ENCODE measurements around the gene WNT5A.

The WNT5A gene

DNA sequence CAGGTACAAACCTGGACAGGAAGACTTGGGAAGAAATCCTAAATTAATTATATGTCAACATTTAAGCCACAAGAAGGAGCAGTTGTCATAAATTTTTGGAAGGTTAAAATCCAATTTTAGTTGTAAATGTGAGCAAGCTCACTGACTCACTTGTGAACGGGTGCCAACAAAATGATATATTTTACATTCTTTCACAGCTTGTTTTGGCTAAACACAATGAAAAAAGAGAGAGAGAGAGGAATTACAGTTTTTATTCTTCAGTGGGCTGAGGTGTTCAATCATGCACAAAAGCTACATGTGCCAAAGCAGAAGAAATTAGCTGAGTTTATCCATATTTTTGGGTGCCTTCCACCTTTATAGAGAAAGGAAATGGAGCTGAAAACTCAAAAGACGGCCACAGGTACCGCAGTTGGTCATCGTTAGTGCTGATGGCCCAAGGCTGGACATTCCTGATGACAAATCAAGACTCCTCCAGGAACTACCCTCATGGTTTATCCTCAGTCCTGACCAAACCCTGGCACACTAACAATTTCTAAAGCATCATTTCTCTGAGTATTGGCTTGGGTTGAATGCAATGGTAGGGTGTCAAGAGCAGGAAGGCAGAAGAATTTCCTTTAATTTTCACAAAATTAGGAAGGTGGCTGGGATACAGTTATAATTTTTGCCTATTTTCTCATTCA, 37.6 kb upstream of the WNT5A start:
- Histone ChIP-seq H3K79me2 (ENCODE audit: insufficient read depth, low read length) (no peaks in the 10 kb centered on the region), H3K4me1 (ENCODE audit: insufficient read depth, low read length, severe bottlenecking) (peaks cover 13% of the 10 kb centered on the region), H3K4me3 (ENCODE audit: low read depth, low read length, poor library complexity, severe bottlenecking) (no peak overlapping the region), H3F3A (ENCODE audit: insufficient read depth, low read length) (no peaks in the 10 kb centered on the region), H3K27ac (ENCODE audit: low read depth, low read length, poor library complexity, severe bottlenecking) (no peak overlapping the region), H3K4me2 (ENCODE audit: low read length) (no peak overlapping the region), H2AFZ (ENCODE audit: low read length) (no peak overlapping the region), H3K9me3 (ENCODE audit: low read length) (no peaks in the 10 kb centered on the region), H3K36me3 (ENCODE audit: insufficient read depth, low read length) (no peaks in the 10 kb centered on the region), H4K20me1 (ENCODE audit: insufficient read depth, low read length) (no peaks in the 10 kb centered on the region), H3K27me3 (ENCODE audit: insufficient read depth, low read length) (no peaks in the 10 kb centered on the region), H3K9me2 (ENCODE audit: low read depth, low read length) (no peaks in the 10 kb centered on the region), H3K9ac (ENCODE audit: low read length) (no peak overlapping the region)
- TF ChIP-seq, protein P1, sequence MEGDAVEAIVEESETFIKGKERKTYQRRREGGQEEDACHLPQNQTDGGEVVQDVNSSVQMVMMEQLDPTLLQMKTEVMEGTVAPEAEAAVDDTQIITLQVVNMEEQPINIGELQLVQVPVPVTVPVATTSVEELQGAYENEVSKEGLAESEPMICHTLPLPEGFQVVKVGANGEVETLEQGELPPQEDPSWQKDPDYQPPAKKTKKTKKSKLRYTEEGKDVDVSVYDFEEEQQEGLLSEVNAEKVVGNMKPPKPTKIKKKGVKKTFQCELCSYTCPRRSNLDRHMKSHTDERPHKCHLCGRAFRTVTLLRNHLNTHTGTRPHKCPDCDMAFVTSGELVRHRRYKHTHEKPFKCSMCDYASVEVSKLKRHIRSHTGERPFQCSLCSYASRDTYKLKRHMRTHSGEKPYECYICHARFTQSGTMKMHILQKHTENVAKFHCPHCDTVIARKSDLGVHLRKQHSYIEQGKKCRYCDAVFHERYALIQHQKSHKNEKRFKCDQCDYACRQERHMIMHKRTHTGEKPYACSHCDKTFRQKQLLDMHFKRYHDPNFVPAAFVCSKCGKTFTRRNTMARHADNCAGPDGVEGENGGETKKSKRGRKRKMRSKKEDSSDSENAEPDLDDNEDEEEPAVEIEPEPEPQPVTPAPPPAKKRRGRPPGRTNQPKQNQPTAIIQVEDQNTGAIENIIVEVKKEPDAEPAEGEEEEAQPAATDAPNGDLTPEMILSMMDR (IDR thresholded peaks at IDR 0.05; ENCODE audit: low read length): no peak
- no peak for TF ChIP-seq EZH2 (IDR thresholded peaks at IDR 0.05; ENCODE audit: borderline replicate concordance, low read length)

DNA sequence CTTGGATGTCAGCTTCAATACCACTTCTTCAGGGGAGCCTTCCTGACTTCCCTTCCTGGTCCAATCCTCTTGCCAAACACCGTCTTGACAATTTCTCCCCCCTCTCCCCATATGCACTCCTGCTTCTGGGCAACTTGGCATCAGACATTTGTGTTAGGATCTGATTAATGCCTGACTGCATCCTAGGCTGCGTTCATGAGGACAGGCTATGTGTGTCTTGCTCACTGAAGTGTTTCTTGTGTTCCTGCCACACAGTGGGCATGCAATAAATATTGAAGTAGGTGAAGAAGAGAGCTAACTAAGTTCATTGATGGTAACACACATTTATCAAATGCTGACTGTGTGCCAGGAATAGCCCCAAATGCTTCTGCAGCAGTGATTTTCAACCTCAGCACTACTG, 36.4 kb upstream of the WNT5A start:
- Histone ChIP-seq H3K27me3 (ENCODE audit: insufficient read depth, low read length) (no peaks in the 10 kb centered on the region), H3K36me3 (ENCODE audit: insufficient read depth, low read length) (no peaks in the 10 kb centered on the region), H3K4me3 (ENCODE audit: low read depth, low read length, poor library complexity, severe bottlenecking) (no peak overlapping the region), H4K20me1 (ENCODE audit: insufficient read depth, low read length) (no peaks in the 10 kb centered on the region), H2AFZ (ENCODE audit: low read length) (no peak overlapping the region), H3K9me3 (ENCODE audit: low read length) (no peaks in the 10 kb centered on the region), H3K4me1 (ENCODE audit: insufficient read depth, low read length, severe bottlenecking) (peaks cover 13% of the 10 kb centered on the region), H3K9me2 (ENCODE audit: low read depth, low read length) (no peaks in the 10 kb centered on the region), H3K4me2 (ENCODE audit: low read length) (no peak overlapping the region), H3K27ac (ENCODE audit: low read depth, low read length, poor library complexity, severe bottlenecking) (no peak overlapping the region), H3K79me2 (ENCODE audit: insufficient read depth, low read length) (no peaks in the 10 kb centered on the region), H3K9ac (ENCODE audit: low read length) (no peak overlapping the region), H3F3A (ENCODE audit: insufficient read depth, low read length) (no peaks in the 10 kb centered on the region)
- TF ChIP-seq, protein P1 (IDR thresholded peaks at IDR 0.05; ENCODE audit: low read length): no peak
- no peak for TF ChIP-seq EZH2 (IDR thresholded peaks at IDR 0.05; ENCODE audit: borderline replicate concordance, low read length)

DNA sequence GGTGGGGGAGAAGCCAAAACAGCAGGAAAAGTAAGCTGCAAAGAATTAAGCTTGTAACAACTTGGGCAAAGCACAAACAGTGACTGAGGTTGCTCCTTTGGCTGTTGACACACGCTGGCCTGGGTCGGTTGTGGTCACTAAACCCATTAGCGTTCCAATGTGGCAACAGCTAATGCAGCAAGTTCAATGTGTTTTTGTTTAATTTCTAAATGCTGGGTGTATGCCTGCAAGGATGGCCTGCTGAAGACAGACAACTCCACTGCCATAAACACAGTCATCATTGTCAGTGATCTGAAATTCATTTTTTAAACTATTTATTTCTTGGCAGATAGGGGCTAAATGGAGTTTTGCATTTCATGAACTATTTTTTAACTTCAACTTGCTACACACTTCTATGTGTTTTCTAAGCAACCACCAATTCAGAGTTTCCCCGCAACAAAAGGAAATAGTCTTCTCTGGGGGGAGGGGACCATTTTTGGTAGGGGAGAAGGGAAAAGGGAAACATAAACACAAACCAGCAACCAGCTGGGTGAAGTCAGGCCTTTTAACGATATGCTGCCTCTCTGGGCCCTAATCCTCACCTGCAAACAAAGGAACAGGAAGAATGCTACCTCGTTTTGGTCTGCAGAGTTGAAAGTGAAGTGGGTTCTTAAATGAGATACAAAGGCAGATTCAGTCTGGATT, 34.8 kb upstream of the WNT5A start:
- no peaks in the 10 kb centered on the region for H3K36me3 ChIP-seq (ENCODE audit: insufficient read depth, low read length)
- TF ChIP-seq EZH2 (IDR thresholded peaks at IDR 0.05; ENCODE audit: borderline replicate concordance, low read length): no peak
- TF ChIP-seq, protein P1 (IDR thresholded peaks at IDR 0.05; ENCODE audit: low read length): no peak
- no peak overlapping the region for H2AFZ ChIP-seq (ENCODE audit: low read length)
- H3K9me2 ChIP-seq (ENCODE audit: low read depth, low read length): no peaks in the 10 kb centered on the region
- H3K4me1 ChIP-seq (ENCODE audit: insufficient read depth, low read length, severe bottlenecking): peaks cover 13% of the 10 kb centered on the region
- H3K9me3 ChIP-seq (ENCODE audit: low read length): no peaks in the 10 kb centered on the region
- no peaks in the 10 kb centered on the region for H3F3A ChIP-seq (ENCODE audit: insufficient read depth, low read length)
- H3K4me3 ChIP-seq (ENCODE audit: low read depth, low read length, poor library complexity, severe bottlenecking): no peak overlapping the region
- H3K27me3 ChIP-seq (ENCODE audit: insufficient read depth, low read length): no peaks in the 10 kb centered on the region
- no peak overlapping the region for H3K4me2 ChIP-seq (ENCODE audit: low read length)
- no peak overlapping the region for H3K9ac ChIP-seq (ENCODE audit: low read length)
- H3K27ac ChIP-seq (ENCODE audit: low read depth, low read length, poor library complexity, severe bottlenecking): no peak overlapping the region
- H4K20me1 ChIP-seq (ENCODE audit: insufficient read depth, low read length): no peaks in the 10 kb centered on the region
- no peaks in the 10 kb centered on the region for H3K79me2 ChIP-seq (ENCODE audit: insufficient read depth, low read length)

Data from OCI-LY1 (cell line).